8988T (cell line): ENCODE results near the gene MS4A10.

ENCODE experiments used
- DNase-seq: peaks from one replicate; pipeline ENCODE4 v3.0.0; 2011

The MS4A10 gene

GRCh38 chr11:60766547-60766946 lies 18.6 kb upstream of the MS4A10 start:
- no peak for DNase-seq

- no peak for DNase-seq
These were observed 17.7 kb upstream of the MS4A10 start for GRCh38 chr11:60767388-60767811.

DNA sequence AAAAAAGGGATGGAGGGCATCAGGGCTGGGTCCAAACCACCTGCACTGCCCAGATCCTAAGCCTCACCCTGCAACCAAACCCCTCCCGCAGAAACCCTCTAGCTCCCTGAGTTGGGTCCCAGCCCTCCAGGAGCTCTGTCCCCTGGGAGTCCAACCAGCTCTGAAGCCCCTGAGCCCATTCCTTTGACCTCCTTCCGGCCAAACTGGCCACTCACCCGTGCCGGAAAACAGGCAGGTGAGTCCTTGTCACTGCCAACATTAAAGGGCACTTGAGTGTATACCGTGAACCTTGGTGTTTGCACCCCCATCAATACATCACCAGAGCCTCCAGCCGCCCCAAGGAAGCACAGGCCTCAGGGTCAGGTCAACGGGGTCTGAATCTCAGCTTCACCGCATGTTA lies 16.9 kb upstream of the MS4A10 start:
- DNase-seq: no peak

DNA sequence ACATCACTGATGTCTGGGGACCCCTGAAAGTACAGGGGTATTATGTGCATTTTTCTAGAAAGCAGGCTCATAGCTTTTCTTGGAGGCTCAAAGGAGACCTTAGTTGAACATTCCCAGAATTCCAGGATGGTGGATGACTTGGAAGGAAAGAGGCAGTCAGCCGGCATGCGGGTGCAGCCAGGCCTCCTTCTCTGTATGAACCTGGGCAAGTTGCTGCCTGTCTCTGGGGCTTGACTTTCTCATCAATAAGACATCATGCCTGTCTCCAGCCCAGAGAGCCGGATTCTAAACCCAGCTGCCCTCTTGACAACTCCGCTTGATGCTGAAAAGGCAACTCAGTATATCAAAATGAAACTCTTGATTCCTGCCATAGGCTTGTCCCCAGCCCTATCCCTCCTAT lies 15.9 kb upstream of the MS4A10 start:
- no peak for DNase-seq

- DNase-seq: no peak
These were observed 15.3 kb upstream of the MS4A10 start for GRCh38 chr11:60769811-60770210.

- DNase-seq: no peak
These were observed 14.0 kb upstream of the MS4A10 start for GRCh38 chr11:60771146-60771545.

GRCh38 chr11:60771879-60772525 lies 13.1 kb upstream of the MS4A10 start:
- no peak for DNase-seq

DNA sequence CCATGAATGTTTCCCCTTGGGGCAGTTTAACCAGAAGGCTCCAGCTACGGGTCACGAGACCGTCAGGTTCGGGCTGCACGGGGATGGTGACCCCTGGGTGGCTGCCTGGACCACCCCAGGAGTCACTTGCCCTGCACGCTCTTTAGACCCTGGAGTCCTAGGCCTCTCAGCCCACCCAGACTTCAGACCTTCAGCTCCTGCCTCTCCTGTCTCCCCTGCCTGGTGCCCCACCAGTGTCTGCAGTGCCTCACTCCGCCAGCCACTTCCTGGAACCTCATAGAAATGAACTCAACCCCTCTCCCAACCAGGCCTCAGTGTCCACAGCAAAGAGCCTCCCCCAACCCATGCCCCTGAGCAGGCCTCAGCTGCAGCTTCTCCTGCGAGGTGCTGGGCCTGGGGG lies 12.5 kb upstream of the MS4A10 start:
- no peak for DNase-seq

DNA sequence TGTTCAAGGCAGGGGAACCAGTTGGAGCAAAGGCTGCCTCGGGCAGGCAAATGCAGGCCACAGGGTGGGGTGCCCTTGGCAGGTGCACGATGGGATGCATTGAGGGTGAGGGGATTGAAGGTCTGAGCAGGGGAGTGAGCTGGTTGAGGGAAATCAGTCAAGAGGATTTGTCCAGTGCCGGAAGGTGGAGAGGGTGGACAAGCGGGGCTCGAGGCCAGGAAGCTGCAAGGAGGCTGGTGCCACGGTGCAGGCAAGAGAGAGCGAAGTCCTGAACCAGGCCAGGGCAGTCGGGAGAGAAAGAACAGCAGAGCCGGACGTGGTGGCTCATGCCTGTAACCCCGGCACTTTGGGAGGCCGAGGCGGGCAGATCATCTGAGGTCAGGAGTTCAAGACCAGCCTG lies 10.4 kb upstream of the MS4A10 start:
- no peak for DNase-seq

DNA sequence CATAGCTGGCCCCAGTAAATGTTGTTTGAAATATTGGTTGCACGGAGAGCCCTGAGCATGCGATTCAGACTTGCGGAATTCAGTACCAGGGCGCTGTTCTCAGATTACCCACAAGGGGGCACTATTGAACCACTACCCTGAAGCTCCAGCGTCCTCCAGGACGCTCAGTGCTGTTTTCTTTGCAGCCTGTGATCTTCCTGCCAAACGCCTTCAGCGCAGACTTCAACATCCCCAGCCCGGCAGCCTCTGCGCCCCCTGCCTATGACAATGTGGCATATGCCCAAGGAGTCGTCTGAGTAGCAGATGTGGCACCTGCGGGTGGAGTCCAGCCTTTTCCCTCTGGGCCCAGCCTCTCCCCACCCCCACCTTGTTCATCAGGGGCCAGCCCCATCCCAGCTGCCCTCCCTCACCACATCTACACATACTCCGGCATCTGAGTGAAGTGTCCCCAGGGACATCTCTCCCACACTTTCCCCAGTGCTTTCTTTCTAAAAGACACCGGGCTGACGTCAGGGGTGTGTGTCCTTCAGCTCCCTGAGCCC lies 9.6 kb upstream of the MS4A10 start:
- peak; percentile 94 for DNase-seq

GRCh38 chr11:60776167-60776566 lies 9.0 kb upstream of the MS4A10 start:
- DNase-seq: no peak

DNA sequence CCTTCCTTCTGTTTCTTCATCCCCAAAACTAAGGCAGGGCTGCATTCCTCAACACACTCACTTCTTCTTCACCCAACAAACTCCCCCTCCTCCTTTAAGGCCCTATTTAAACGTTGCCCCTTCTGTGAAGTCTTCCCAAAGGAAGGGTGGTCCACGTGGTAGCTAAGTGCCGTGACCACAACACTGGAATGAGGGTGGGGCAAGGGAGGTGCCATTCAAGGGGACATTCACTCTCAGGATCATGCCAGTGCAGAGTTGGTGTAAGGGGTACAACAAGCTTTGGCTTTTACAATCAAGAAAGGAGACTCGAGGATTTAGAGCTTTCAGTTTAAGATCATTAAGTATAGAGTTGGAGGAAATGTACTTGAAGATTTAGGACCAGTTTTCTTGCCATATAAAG lies 8.0 kb upstream of the MS4A10 start:
- no peak for DNase-seq

DNA sequence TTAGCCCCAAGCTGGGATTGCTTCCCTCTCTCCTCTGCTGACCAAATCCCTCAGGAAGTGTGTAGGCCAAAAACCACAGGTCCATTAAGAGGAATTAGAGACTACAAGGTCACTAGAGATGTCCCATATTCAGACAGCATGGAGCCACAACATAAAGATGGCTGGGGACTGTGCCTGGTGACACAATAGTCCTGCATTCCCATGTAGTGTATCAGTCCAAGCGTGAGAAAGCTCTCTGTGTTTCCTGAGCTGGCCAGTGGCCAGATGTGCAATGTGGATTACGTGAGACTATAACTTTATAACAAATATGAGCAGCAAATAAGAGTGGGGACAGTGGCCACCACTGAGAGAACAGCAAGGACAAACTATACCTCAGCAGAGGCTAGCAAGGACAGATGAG lies 7.6 kb upstream of the MS4A10 start:
- no peak for DNase-seq

DNA sequence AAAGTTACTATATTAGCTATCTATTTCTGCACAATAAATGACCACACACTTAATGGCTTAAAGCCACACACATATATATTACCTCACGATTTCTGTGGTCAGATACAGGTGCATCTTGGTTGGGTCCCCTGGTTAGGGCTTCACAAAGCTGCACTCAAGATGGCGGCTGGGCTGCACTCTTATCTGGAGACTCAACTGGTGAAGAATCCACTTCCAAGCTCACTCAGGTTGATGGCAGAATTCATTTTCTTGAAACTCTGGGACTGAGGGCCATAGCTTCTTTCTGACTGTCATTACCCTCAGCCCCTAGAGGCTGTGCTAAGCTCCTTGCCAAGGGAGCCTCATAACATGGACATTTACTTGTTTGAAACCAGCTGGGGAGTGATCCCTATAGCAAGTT lies 5.1 kb upstream of the MS4A10 start:
- DNase-seq: no peak

DNA sequence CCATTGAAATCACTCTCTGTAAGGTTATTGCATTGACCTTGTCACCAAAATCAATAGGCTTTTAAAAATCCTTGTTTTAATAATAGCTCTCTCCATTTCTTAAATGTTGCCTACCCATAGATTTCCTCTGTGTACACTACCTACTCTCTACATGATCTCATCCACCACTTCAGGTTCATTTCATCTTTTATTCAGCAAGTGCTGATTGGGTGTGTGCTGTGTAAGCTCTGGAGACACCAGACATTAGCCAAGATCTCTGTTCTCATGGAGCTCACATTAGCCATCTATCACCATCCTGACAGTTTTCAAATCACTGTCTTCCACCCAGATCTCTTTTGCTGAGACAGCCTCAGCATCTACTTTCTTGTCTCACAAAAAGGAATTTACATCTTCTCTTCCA lies 4.4 kb upstream of the MS4A10 start:
- DNase-seq: no peak

- no peak for DNase-seq
These were observed 3.7 kb upstream of the MS4A10 start for GRCh38 chr11:60781286-60781980.

DNA sequence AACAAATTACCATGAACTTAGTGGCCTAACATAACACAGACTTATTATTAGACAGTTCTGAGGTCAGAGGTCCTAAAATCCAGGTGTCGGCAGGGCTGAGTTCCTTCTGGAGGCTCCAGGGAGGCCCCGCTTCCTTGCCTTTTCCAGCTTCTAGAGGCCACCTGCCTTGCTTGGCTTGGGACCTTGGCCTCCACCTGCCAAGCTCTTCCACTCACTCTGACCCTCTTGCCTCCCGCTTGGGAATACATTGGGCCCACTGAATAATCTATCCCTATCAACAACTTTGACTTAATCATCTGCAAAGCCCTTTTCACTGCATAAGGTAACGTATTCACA lies 3.2 kb upstream of the MS4A10 start:
- no peak for DNase-seq

- no peak for DNase-seq
These were observed 2.6 kb upstream of the MS4A10 start for GRCh38 chr11:60782393-60783140.

GRCh38 chr11:60783141-60783484 lies 2.0 kb upstream of the MS4A10 start:
- DNase-seq: no peak

DNA sequence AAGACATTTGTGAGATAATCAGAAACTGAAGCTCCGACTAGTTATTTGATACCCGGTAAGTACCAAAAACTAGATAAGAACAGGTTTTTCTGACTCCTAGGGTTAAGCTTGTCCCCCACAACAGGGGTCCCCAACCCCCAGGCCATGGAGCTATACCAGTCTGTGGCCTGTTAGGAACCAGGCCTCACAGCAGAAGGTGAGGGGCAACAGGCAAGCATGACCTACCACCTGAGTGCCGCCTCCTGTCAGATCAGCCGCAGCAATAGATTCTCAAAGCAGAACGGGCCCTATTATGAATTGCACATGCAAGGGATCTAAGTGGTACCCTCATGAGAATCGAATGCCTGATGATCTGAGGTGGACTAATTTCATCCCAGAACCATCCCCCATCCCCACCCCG lies 1.2 kb upstream of the MS4A10 start:
- no peak for DNase-seq

- DNase-seq: no peak
These were observed 751 bp downstream of the MS4A10 start for GRCh38 chr11:60785806-60786361.

GRCh38 chr11:60786811-60787567 lies 1.9 kb downstream of the MS4A10 start:
- no peak for DNase-seq
